Measurements from ENCODE around the gene PPM1H.
A peak's percentile ranks its signal among the peaks of the same experiment; 100 is the strongest.

Gene PPM1H

DNA sequence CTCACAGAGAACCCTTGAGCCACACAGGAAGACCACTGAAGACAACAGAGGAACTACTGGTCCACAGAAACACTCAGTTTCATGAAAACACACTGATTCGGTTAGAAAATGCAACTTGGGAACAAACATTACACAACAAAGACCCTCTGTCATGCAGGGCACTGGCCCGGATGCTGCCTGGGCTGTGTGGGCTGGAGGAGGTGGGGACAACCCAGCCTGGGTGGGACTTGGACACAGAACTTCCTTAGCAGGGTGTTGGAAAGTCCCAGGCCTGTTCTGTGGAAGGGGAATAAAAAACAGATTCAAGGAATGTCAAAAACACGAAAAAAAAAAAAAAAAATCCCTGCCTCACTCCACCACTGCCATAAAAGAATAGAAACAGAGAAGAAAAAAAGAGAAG lies 287.4 kb downstream of the PPM1H start:
- DNase-seq (ENCODE audit: insufficient read length, low spot score) (no peak), FAIRE-seq (no peak)
- no peak for TF ChIP-seq POLR2A (IDR thresholded peaks at IDR 0.05; ENCODE audit: low read depth, low read length)

DNA sequence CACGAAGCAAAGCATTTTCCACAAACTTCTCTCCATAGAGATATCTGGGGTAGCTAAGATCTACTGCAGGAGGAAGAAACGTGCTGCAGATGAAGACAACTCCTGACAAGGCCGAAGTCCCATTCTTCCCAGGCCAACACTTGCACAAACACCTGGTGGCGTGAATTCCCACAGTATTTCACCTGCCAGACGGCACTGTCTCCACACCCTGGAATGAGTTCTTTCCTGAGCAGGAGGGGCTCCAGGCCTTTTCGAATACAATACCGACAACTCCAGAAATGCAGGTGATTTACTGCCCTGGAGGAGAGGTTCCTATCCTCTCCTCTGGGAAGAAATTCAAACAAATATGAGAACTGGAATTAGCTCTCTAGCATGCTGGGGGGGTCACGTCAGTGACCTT lies 288.4 kb downstream of the PPM1H start:
- FAIRE-seq (no peak), DNase-seq (ENCODE audit: insufficient read length, low spot score) (no peak)
- no peak for TF ChIP-seq POLR2A (IDR thresholded peaks at IDR 0.05; ENCODE audit: low read depth, low read length)

DNA sequence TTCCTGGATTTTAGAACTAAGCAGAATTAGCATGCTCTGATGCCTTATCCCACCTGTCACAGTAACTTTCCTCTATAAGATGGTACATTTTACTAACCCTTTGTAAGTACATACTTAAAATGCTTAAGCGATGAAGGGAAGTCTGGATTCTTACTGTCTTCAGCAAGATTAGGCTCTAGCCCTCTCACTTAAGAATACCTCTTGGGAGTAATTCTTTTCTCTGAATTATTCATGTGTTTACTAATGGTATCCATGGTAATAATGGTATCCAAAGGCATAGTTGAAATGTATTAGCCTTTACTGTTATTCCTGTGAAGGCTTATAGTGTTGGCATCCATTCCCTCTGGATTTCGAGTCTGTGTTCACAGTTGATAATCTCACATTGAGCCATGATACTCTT lies 291.5 kb downstream of the PPM1H start:
- DNase-seq (ENCODE audit: insufficient read length, low spot score), result no peak
- TF ChIP-seq POLR2A (IDR thresholded peaks at IDR 0.05; ENCODE audit: low read depth, low read length), result no peak

DNA sequence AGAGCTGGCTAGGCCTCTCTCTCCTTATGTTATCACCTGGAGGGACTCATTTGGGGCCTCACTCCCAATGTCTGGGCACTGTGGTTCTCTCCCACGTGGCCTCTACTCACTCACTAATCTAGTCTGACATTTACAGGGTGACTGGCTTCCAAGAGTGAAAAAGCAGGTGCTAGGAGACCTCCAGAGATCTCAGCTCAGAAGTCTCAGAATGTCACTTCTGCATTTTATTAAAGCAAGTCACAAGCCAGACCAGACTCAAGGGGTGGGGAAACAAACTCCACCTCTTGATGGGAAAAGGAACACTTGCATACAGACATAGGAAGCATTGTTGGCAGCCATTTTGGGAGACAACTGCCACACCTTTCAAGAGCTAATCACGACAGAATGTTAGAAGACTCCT lies 292.5 kb downstream of the PPM1H start:
- TF ChIP-seq POLR2A (IDR thresholded peaks at IDR 0.05; ENCODE audit: low read depth, low read length), result no peak
- DNase-seq (ENCODE audit: insufficient read length, low spot score), result no peak
- no peak for FAIRE-seq

More for the DNA sequence above, 291.5 kb downstream of the PPM1H start:
- no peak for FAIRE-seq

DNA sequence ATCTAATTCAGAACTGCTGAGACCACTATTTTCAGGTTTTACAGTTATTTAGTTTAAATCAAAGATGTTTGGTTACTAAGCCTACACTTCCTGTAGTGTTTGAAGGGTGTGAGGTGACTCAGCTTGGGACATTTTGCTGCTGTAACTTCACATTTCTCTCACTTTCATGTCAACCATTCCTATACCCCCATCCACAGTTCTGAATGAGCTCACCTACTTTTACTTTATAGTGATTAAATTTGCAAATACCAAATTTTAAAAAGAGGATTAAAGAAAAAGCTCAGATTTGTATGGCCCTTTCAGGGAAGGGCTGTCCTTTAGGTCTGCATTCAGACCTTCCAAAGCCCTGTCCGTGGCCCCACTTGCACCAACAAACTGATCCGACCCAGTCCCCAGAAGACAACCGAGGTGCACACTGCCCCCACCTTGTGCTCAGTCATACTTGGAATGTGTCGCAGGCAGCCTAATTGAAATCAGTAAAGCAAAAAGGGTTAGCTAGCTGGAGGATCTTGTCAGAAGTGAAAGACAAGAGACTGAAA lies 294.0 kb downstream of the PPM1H start:
- FAIRE-seq (peak; percentile 71), DNase-seq (ENCODE audit: insufficient read length, low spot score) (peak; percentile 13)
- no peak for TF ChIP-seq POLR2A (IDR thresholded peaks at IDR 0.05; ENCODE audit: low read depth, low read length)

DNA sequence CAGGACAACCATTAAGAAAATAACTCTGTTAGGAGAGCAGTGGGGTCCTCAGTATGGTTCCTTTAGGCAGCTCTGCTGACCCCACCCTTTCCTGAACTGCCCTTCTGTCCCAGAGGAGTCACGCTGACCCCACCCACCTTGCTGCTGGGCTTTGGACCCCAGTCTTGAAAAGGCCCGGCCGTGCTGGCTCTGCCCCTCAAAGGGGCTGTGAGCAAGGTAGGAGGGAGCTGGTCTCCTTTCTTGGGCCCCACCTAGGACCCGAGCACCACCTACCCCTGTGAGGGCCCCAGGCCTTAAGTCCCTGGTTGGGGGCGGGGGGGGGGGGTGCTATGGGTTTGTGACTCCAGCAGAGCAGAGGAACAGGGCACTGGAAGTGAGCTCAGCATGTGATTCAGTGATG lies 297.3 kb downstream of the PPM1H start:
- FAIRE-seq, result no peak
- DNase-seq (ENCODE audit: insufficient read length, low spot score), result no peak
- no peak for TF ChIP-seq POLR2A (IDR thresholded peaks at IDR 0.05; ENCODE audit: low read depth, low read length)

GRCh38 chr12:62635649-62636048 lies 299.3 kb downstream of the PPM1H start:
- DNase-seq (ENCODE audit: insufficient read length, low spot score), result no peak
- no peak for FAIRE-seq
- TF ChIP-seq POLR2A (IDR thresholded peaks at IDR 0.05; ENCODE audit: low read depth, low read length), result no peak

- peak; percentile 19 for DNase-seq (ENCODE audit: insufficient read length, low spot score)
- no peak for TF ChIP-seq POLR2A (IDR thresholded peaks at IDR 0.05; ENCODE audit: low read depth, low read length)
- no peak for FAIRE-seq
These were observed 302.5 kb downstream of the PPM1H start for GRCh38 chr12:62632411-62632918.

- no peak for TF ChIP-seq POLR2A (IDR thresholded peaks at IDR 0.05; ENCODE audit: low read depth, low read length)
- peak; percentile 78 for DNase-seq (ENCODE audit: insufficient read length, low spot score)
- peak; percentile 94 for FAIRE-seq
These were observed 303.2 kb downstream of the PPM1H start for GRCh38 chr12:62631471-62632410.

- FAIRE-seq (no peak), DNase-seq (ENCODE audit: insufficient read length, low spot score) (no peak)
- no peak for TF ChIP-seq POLR2A (IDR thresholded peaks at IDR 0.05; ENCODE audit: low read depth, low read length)
These were observed 304.8 kb downstream of the PPM1H start for GRCh38 chr12:62629971-62630739.

DNA sequence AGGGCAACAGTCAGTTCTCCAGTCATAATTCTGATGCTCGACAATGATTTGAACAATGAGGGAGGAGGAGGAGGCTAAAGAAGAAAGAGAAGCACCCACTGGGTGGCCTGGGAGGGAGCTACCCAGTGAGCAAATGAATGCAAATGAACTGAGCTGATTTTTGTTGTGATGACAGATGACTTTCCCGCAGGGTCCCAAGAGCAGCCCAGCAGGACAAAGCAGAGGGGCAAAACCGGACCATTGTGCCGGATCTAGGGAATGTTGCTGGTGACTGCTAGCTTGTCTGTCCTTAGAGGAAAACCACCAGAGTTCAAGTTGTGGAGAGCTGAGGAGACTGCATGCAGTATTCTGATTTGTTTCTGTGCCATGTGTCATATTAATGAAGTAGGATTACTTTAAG lies 305.5 kb downstream of the PPM1H start:
- no peak for FAIRE-seq
- no peak for TF ChIP-seq POLR2A (IDR thresholded peaks at IDR 0.05; ENCODE audit: low read depth, low read length)
- no peak for DNase-seq (ENCODE audit: insufficient read length, low spot score)

DNA sequence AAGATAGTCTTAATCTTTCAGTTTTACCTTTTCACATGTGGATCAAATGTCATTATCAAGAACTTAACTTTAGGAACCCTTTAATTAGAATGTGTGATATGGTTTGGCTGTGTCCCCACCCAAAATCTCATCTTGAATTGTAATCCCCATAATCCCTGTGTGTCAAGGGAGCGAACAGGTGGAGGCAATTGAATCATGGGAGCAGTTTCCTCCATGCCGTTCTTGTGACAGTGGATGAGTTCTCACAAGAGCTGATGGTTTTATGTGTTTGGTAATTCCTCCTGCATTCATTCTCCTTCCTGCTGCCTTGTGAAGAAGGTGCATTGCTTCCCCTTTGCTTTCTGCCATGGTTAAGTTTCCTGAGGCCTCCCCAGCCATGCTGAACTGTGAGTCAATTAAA lies 307.8 kb downstream of the PPM1H start:
- no peak for FAIRE-seq
- no peak for DNase-seq (ENCODE audit: insufficient read length, low spot score)
- TF ChIP-seq POLR2A (IDR thresholded peaks at IDR 0.05; ENCODE audit: low read depth, low read length), result no peak

DNA sequence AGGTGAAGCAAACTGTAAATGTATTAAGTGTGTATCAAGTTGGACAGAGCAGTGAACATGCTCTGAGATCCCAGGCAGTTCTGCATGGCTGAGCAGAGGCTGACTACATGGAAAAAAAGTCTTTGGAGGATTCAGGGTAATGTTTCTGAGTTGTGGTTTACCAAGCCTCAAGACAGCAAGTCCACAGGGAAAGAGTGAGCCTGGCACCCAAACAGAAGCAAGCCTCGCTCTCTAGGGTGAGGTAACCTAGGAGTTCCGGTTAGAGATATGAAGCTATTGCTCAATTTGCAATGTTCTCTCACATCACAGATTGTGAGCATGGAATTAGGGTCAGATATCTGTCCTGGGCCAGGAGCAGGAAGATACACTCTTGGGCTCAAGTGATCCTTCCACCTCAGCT lies 309.7 kb downstream of the PPM1H start:
- DNase-seq (ENCODE audit: insufficient read length, low spot score) (no peak), FAIRE-seq (no peak)
- no peak for TF ChIP-seq POLR2A (IDR thresholded peaks at IDR 0.05; ENCODE audit: low read depth, low read length)

DNA sequence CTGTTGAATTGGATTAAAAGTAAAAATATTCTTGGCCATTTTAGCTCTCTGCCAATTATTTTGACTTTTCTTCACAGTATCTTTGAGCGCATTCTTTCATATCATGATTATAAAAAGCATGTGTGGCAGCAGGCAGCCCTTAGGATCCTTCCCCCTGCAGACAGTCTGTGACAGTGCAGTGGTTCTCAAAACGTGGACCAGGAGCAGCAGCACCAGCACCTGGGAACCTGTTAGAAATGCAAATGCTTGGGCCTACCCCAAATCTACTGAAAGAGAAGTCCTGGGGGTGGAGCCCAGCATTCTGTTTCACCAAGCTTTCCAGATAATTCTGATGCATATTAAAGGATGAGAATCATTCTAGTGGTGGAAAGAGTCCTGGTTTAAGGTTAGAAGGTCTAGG lies 312.8 kb downstream of the PPM1H start:
- no peak for TF ChIP-seq POLR2A (IDR thresholded peaks at IDR 0.05; ENCODE audit: low read depth, low read length)
- FAIRE-seq (no peak), DNase-seq (ENCODE audit: insufficient read length, low spot score) (no peak)
